PC-9 (cell line): ENCODE results near the gene RPTOR. TPM values are rescaled to one million over a fixed set of nuclear protein-coding genes. Genes with fewer than 3 reads are reported as not detected.

Experiments used
- BruUV-seq: library from RNA; stranded (reverse); fragments of 400-500 nt; replicated peaks from 2 replicates; lab custom pipeline; 2021; lab: Mats Ljungman, UMichigan
- CTCF ChIA-PET: fragments of 300-600 bp; sonication (Branson Sonifier 250); formaldehyde crosslinking; loops from one replicate; lab custom pipeline; 2022; ENCODE audit warnings: antibody characterized with exemption; lab: Charles Lee
- POLR2A ChIA-PET: fragments of 300-600 bp; sonication (Branson Sonifier 250); formaldehyde crosslinking; loops from one replicate; lab custom pipeline; 2022; ENCODE audit warnings: antibody characterized with exemption; ENCODE audit not compliant: unreplicated experiment; lab: Charles Lee
- DNase-seq, 2 experiments: peaks; one replicate each; pipeline versions ENCODE4 v3.0.0 to v3.0.0-alpha.2; 2015 to 2022; ENCODE audit warnings: mixed read lengths in 1 of 2
- H2AFZ ChIP-seq: fragments of 200-600 bp; sonication (generic); 2 replicates; pipeline ENCODE4 v1.8.1; 2017; ENCODE audit warnings: antibody characterized with exemption
- H3F3A ChIP-seq: fragments of 200-600 bp; sonication (generic); 2 replicates; pipeline ENCODE4 v1.8.1; 2017; ENCODE audit warnings: antibody characterized with exemption, mild to moderate bottlenecking, low read depth; ENCODE audit not compliant: insufficient read depth
- H3K27ac ChIP-seq: fragments of 200-600 bp; sonication (generic); 2 replicates; pipeline ENCODE4 v1.6.1; 2016; ENCODE audit warnings: mixed run types
- H3K27me3 ChIP-seq: fragments of 200-600 bp; sonication (generic); 2 replicates; pipeline ENCODE4 v1.6.1; 2016; ENCODE audit warnings: low read depth, mixed run types; ENCODE audit not compliant: insufficient read depth
- H3K36me3 ChIP-seq: fragments of 200-600 bp; sonication (generic); 2 replicates; pipeline ENCODE4 v1.6.1; 2016; ENCODE audit warnings: low read depth, mixed run types
- H3K4me1 ChIP-seq: fragments of 200-600 bp; sonication (generic); replicated peaks from 2 replicates; pipeline ENCODE4 v1.6.1; 2016; ENCODE audit warnings: mixed run types; ENCODE audit not compliant: insufficient read depth
- H3K4me2 ChIP-seq: fragments of 200-600 bp; sonication (generic); 2 replicates; pipeline ENCODE4 v1.6.1; 2017; ENCODE audit warnings: mixed run types
- H3K4me3 ChIP-seq: fragments of 200-600 bp; sonication (generic); 2 replicates; pipeline ENCODE4 v1.6.1; 2016; ENCODE audit warnings: mixed run types
- H3K79me2 ChIP-seq: fragments of 200-600 bp; sonication (generic); 2 replicates; pipeline ENCODE4 v1.6.1; 2017; ENCODE audit warnings: low read depth, mixed run types
- H3K9me2 ChIP-seq: fragments of 200-600 bp; sonication (generic); 2 replicates; pipeline ENCODE4 v1.8.1; 2017; ENCODE audit warnings: mild to moderate bottlenecking; ENCODE audit not compliant: insufficient read depth
- H3K9me3 ChIP-seq: fragments of 200-600 bp; sonication (generic); 2 replicates; pipeline ENCODE4 v1.8.1; 2016; ENCODE audit warnings: low read depth; ENCODE audit not compliant: insufficient read depth
- H4K20me1 ChIP-seq: fragments of 200-600 bp; sonication (generic); 2 replicates; pipeline ENCODE4 v1.8.1; 2017; ENCODE audit not compliant: insufficient read depth
- CTCF ChIP-seq: fragments of 200-600 bp; sonication (generic); conservative IDR thresholded peaks from 2 replicates; pipeline ENCODE4 v1.6.1; 2017; ENCODE audit warnings: mixed run types, antibody characterized with exemption, mild to moderate bottlenecking, moderate library complexity
- EZH2 ChIP-seq: fragments of 200-600 bp; sonication (generic); IDR thresholded peaks from 2 replicates; pipeline ENCODE4 v1.8.0; 2017; ENCODE audit warnings: antibody characterized with exemption, low read depth
- intact Hi-C: fragments of 100-400 bp; cut with micrococcal nuclease; formaldehyde crosslinking; loops from one replicate; pipeline ENCODE4 v1.10.0; 2022; ENCODE audit not compliant: unreplicated experiment
- total RNA-seq: library from RNA; stranded (reverse); gene quantifications from 2 replicates; pipeline ENCODE4 v1.2.3, GENCODE V29; 2021

The RPTOR gene
- total RNA-seq, 1 experiment from 2014 or later = 50.8 TPM

- H2AFZ ChIP-seq = no peak overlapping the region
- BruUV-seq = no TSS peak
- no peaks in the 10 kb centered on the region for H3F3A ChIP-seq
- TF ChIP-seq EZH2 (no peak), CTCF (no peak)
- DNase-seq = no peak
- H3K4me3 ChIP-seq = no peak overlapping the region
- ChIA-PET CTCF (no interaction called here), POLR2A (no interaction called here)
- intact Hi-C loops = no loop called here
- H3K79me2 ChIP-seq = no peaks in the 10 kb centered on the region
- no peaks in the 10 kb centered on the region for H3K36me3 ChIP-seq
- H3K9me2 ChIP-seq = no peaks in the 10 kb centered on the region
- no peaks in the 10 kb centered on the region for H4K20me1 ChIP-seq
- no peaks in the 10 kb centered on the region for H3K27me3 ChIP-seq
- no peaks in the 10 kb centered on the region for H3K9me3 ChIP-seq
- H3K4me1 ChIP-seq = no peaks in the 10 kb centered on the region; the same call in 1 of the 2 replicates
- H3K27ac ChIP-seq = no peak overlapping the region
- no peak overlapping the region for H3K4me2 ChIP-seq
Measured at GRCh38 chr17:80820331-80820730, 275.7 kb downstream of the RPTOR start.

GRCh38 chr17:80821546-80821945, 276.9 kb downstream of the RPTOR start:
- Histone ChIP-seq H3K79me2 (no peaks in the 10 kb centered on the region), H3K27ac (no peak overlapping the region), H3K4me3 (no peak overlapping the region), H3K4me1 (no peaks in the 10 kb centered on the region; the same call in 1 of the 2 replicates), H3K9me2 (no peaks in the 10 kb centered on the region), H2AFZ (no peak overlapping the region), H3F3A (no peaks in the 10 kb centered on the region), H4K20me1 (no peaks in the 10 kb centered on the region), H3K36me3 (no peaks in the 10 kb centered on the region), H3K27me3 (no peaks in the 10 kb centered on the region), H3K4me2 (no peak overlapping the region), H3K9me3 (no peaks in the 10 kb centered on the region)
- no peak for TF ChIP-seq CTCF
- TF ChIP-seq EZH2 = no peak
- DNase-seq = no peak
- ChIA-PET CTCF (interaction anchor here (0.7 kb wide), 1 partner anchor 19 kb away, joined by 4 read pairs; no protein-coding TSS in a partner anchor), POLR2A (no interaction called here)
- no TSS peak for BruUV-seq
- intact Hi-C loops = no loop called here

- Histone ChIP-seq H3K4me3 (no peak overlapping the region), H4K20me1 (no peaks in the 10 kb centered on the region), H3K4me1 (peaks cover 2% of the 10 kb centered on the region; the same call in 1 of the 2 replicates), H3K79me2 (no peaks in the 10 kb centered on the region), H3F3A (no peaks in the 10 kb centered on the region), H3K36me3 (no peaks in the 10 kb centered on the region), H3K9me2 (no peaks in the 10 kb centered on the region), H3K27ac (no peak overlapping the region), H3K9me3 (no peaks in the 10 kb centered on the region), H2AFZ (no peak overlapping the region), H3K27me3 (no peaks in the 10 kb centered on the region), H3K4me2 (no peak overlapping the region)
- ChIA-PET POLR2A (no interaction called here), CTCF (no interaction called here)
- no peak for DNase-seq
- no TSS peak for BruUV-seq
- intact Hi-C loops = no loop called here
- no peak for TF ChIP-seq EZH2
- no peak for TF ChIP-seq CTCF
Measured at GRCh38 chr17:80822021-80822699, 277.5 kb downstream of the RPTOR start.
